Esophagus squamous epithelium (tissue), 5 donors: Measurements from ENCODE around the gene APC. TPM values are rescaled to one million over a fixed set of nuclear protein-coding genes. Genes with fewer than 3 reads are reported as not detected.

Experiments
- DNase-seq: peaks from one replicate; lab custom pipeline; 2025; lab: John Stamatoyannopoulos, UW
- H3K27ac ChIP-seq, 4 donors: fragments of 200-600 bp; sonication (generic); one replicate each; pipeline ENCODE4 v1.5.1; 2016 to 2019; ENCODE audit warnings: mild to moderate bottlenecking in 1 of 4
- H3K27me3 ChIP-seq, 4 donors: fragments of 200-600 bp; sonication (generic); 1 replicate in 3 of 4; 2 replicates in 1 of 4; pipeline versions ENCODE4 v1.5.1 to v1.6.0; 2017 to 2021; ENCODE audit warnings: antibody characterized with exemption in 1 of 4
- H3K36me3 ChIP-seq, 3 donors: fragments of 200-600 bp; sonication (generic); one replicate each; pipeline ENCODE4 v1.5.1; 2016 to 2019
- H3K4me1 ChIP-seq, 3 donors: fragments of 200-600 bp; sonication (generic); one replicate each; pipeline ENCODE4 v1.5.1; 2017 to 2019
- H3K4me3 ChIP-seq, 4 donors: fragments of 200-600 bp; sonication (generic); 1 replicate in 3 of 4; 2 replicates in 1 of 4; pipeline ENCODE4 v1.5.1; 2016 to 2019; ENCODE audit warnings: mild to moderate bottlenecking in 2 of 4, moderate library complexity in 1 of 4
- H3K9me3 ChIP-seq, 3 donors: fragments of 200-600 bp; sonication (generic); one replicate each; pipeline ENCODE4 v1.5.1; 2016 to 2019
- POLR2A ChIP-seq, 4 donors: fragments of 450-650 bp; IDR thresholded peaks; one replicate each; pipeline ENCODE4 v1.6.1; 2017; ENCODE audit warnings: antibody characterized with exemption in 4 of 4, mild to moderate bottlenecking in 4 of 4, moderate library complexity in 3 of 4
- WGBS, 2 donors: methylation state at CpG; one replicate each; pipeline ENCODE4 v1.1.5; 2018; 5-methylcytosine and 5-hydroxymethylcytosine counted together
- intact Hi-C: fragments of 100-400 bp; cut with DNase I; formaldehyde crosslinking; loops from one replicate; pipeline ENCODE4 v1.15.0; 2022
- total RNA-seq, 4 donors: library from RNA; depleted of rRNA; stranded (reverse); fragments of >200 nt; gene quantifications; one replicate each; pipeline ENCODE4 v1.1.0, GENCODE V29; 2016
- TF ChIP-seq, protein P1 (sequence below), 6 experiments: fragments of 450-650 bp in 4 of 6; fragments of 200-600 bp in 2 of 6; sonication (generic) in 2 of 6; IDR thresholded peaks; one replicate each; pipeline ENCODE4 v1.5.1; 2016 to 2019; ENCODE audit warnings: antibody characterized with exemption in 6 of 6, mild to moderate bottlenecking in 4 of 6, moderate library complexity in 4 of 6
- donor health status: DM: yes; HTN: yes; CAD: no.

APC gene
- total RNA-seq, 4 donors from 2014 or later, result 34.7 to 75.0 (median 58.1) TPM

DNA sequence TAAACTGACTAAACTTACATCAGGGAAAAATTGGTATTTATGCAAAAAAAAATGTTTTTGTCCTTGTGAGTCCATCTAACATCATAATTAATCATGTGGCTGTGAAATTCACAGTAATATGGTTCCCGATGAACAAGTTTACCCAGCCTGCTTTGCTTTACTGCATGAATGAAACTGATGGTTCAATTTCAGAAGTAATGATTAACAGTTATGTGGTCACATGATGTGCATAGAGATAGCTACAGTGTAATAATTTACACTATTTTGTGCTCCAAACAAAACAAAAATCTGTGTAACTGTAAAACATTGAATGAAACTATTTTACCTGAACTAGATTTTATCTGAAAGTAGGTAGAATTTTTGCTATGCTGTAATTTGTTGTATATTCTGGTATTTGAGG lies 106.8 kb downstream of the APC start:
- no peaks in the 10 kb centered on the region for H3K4me1 ChIP-seq
- DNase-seq, result no peak
- no peak overlapping the region for H3K4me3 ChIP-seq
- TF ChIP-seq, protein P1, sequence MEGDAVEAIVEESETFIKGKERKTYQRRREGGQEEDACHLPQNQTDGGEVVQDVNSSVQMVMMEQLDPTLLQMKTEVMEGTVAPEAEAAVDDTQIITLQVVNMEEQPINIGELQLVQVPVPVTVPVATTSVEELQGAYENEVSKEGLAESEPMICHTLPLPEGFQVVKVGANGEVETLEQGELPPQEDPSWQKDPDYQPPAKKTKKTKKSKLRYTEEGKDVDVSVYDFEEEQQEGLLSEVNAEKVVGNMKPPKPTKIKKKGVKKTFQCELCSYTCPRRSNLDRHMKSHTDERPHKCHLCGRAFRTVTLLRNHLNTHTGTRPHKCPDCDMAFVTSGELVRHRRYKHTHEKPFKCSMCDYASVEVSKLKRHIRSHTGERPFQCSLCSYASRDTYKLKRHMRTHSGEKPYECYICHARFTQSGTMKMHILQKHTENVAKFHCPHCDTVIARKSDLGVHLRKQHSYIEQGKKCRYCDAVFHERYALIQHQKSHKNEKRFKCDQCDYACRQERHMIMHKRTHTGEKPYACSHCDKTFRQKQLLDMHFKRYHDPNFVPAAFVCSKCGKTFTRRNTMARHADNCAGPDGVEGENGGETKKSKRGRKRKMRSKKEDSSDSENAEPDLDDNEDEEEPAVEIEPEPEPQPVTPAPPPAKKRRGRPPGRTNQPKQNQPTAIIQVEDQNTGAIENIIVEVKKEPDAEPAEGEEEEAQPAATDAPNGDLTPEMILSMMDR (IDR thresholded peaks at IDR 0.05), result no peak
- TF ChIP-seq POLR2A (IDR thresholded peaks at IDR 0.05), result no peak
- no peak overlapping the region for H3K27ac ChIP-seq
- no peaks in the 10 kb centered on the region for H3K27me3 ChIP-seq
- H3K9me3 ChIP-seq, result no peaks in the 10 kb centered on the region
- WGBS, 2 donors, result 60 to 82% methylated on average over 1 of the region's 1 CpG
- peaks cover 0 to 11% (median 0%) of the 10 kb centered on the region in 3 donors for H3K36me3 ChIP-seq
- intact Hi-C loops, result loop anchor here (10.0 kb wide), 1 partner anchor 290 kb away; no protein-coding TSS in a partner anchor

DNA sequence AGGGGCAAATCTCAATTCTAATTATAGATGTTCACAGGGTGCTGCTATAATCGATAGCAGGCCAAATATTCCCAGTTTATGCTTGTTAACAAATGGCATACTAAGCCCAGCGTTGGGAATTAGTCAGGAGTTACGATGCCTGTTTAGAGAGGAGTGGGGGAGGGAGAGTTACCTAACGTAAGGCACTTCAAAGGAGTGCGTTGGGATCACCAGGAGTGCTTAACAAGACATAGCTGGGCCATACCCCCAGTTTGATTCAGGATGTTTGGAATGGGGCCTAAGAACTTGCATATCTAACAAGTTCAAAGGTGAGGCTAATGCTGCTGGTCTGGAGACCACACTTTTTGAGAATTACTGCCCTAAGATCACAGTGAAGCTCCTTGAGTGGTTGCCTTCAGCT lies 108.9 kb downstream of the APC start:
- WGBS, 2 donors, result 75 to 83% methylated on average over 5 of the region's 5 CpGs
- H3K27ac ChIP-seq, result no peak overlapping the region
- H3K9me3 ChIP-seq, result no peaks in the 10 kb centered on the region
- no peak for DNase-seq
- no peak overlapping the region for H3K4me3 ChIP-seq
- no peaks in the 10 kb centered on the region for H3K36me3 ChIP-seq
- TF ChIP-seq, protein P1 (IDR thresholded peaks at IDR 0.05), result no peak
- TF ChIP-seq POLR2A (IDR thresholded peaks at IDR 0.05), result no peak
- intact Hi-C loops, result loop anchor here (10.0 kb wide), 1 partner anchor 292 kb away; no protein-coding TSS in a partner anchor
- no peaks in the 10 kb centered on the region for H3K4me1 ChIP-seq
- H3K27me3 ChIP-seq, result no peaks in the 10 kb centered on the region

GRCh38 chr5:112847306-112847705 lies 109.6 kb downstream of the APC start:
- intact Hi-C loops, result loop anchor here (10.0 kb wide), 1 partner anchor 293 kb away; no protein-coding TSS in a partner anchor
- no peaks in the 10 kb centered on the region for H3K27me3 ChIP-seq
- TF ChIP-seq POLR2A (IDR thresholded peaks at IDR 0.05), result no peak
- TF ChIP-seq, protein P1 (IDR thresholded peaks at IDR 0.05), result no peak
- no peaks in the 10 kb centered on the region for H3K9me3 ChIP-seq
- DNase-seq, result no peak
- no peaks in the 10 kb centered on the region for H3K36me3 ChIP-seq
- H3K27ac ChIP-seq, result no peak overlapping the region
- H3K4me1 ChIP-seq, result no peaks in the 10 kb centered on the region
- no peak overlapping the region for H3K4me3 ChIP-seq

DNA sequence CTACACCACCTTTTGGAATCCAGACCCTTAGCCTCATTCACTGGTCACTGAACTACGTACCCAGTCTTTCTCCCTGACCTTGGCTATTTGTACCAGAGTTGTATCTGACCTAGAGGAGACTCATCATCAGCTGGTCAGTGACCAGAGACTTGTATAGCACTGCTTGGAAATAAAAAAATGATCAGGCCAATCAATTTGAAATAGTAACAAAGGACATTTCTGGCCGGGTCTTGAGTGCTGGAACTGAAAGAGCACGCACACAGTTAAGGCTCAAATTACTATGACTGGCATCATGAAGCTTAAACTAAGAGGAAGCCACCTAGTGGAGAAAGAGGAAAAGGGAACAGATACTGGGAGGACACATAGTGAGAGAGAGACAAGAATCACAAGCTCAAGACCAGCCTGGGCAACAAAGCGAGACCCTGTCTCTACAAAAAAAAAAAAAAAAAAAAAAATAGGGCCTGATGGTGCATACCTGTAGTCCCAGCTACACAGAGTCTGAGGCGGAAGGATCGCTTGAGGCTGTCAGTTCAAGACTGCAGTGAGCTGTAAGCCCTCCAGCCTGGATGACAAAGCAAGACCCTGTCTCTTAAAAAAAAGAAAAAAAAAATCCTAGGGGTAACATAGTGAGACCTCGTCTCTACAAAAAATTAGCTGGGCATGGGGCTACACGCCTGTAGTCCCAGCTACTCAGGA lies 110.6 kb downstream of the APC start:
- H3K4me1 ChIP-seq, result no peaks in the 10 kb centered on the region
- H3K4me3 ChIP-seq, result no peak overlapping the region
- H3K27me3 ChIP-seq, result no peaks in the 10 kb centered on the region
- no peaks in the 10 kb centered on the region for H3K36me3 ChIP-seq
- H3K27ac ChIP-seq, result no peak overlapping the region
- intact Hi-C loops, result loop anchor here (10.0 kb wide), 1 partner anchor 293 kb away; no protein-coding TSS in a partner anchor
- 49 to 54% methylated on average over 8 of the region's 8 CpGs for WGBS, 2 donors
- TF ChIP-seq, protein P1 (IDR thresholded peaks at IDR 0.05), result peak; percentile 5 to 64 (median 50)
- TF ChIP-seq POLR2A (IDR thresholded peaks at IDR 0.05), result no peak
- H3K9me3 ChIP-seq, result no peaks in the 10 kb centered on the region
- no peak for DNase-seq

DNA sequence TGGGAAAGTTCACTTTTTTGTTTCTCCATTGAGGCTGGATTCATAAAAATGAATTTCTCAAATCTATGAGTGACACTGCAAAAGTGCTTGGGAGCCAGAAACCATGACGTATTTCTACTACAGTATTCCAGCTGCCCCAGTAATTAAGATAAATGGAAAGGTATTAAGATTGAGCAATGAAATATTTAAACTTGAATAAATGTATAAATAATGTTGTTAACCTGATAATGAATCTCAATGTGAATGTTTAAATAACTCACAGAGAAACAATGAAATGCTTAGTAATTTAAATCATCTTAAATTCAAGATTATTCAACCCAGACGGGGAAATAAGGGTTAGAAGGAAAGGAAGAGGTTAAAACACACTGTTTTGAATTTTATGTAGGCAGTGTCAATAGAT lies 112.2 kb downstream of the APC start:
- intact Hi-C loops, result loop anchor here (10.0 kb wide), 1 partner anchor 295 kb away; no protein-coding TSS in a partner anchor
- H3K4me3 ChIP-seq, result no peak overlapping the region
- WGBS, 2 donors, result 36 to 65% methylated on average over 2 of the region's 2 CpGs
- no peak overlapping the region for H3K27ac ChIP-seq
- H3K9me3 ChIP-seq, result no peaks in the 10 kb centered on the region
- H3K27me3 ChIP-seq, result peaks cover 0 to 11% (median 0%) of the 10 kb centered on the region in 4 donors
- TF ChIP-seq, protein P1 (IDR thresholded peaks at IDR 0.05), result no peak
- TF ChIP-seq POLR2A (IDR thresholded peaks at IDR 0.05), result no peak
- no peaks in the 10 kb centered on the region for H3K36me3 ChIP-seq
- H3K4me1 ChIP-seq, result no peaks in the 10 kb centered on the region
- DNase-seq, result no peak
